Measurements from ENCODE around the gene DTNB.
"Not testable (repeated sequence)": the region's sequence is repeated elsewhere in the genome, so short reads cannot be mapped to it uniquely, and the experiment has no call there.

The DTNB gene

GRCh38 chr2:25673300-25674076 is at the start of gene DTNB:
TSS of gene DTNB (minus strand) at chr2:25673577. CDS start at chr2:25652660, 20,917 bp downstream.
- Mint-ChIP-seq H3K36me3 (ENCODE audit: low read depth) (no peaks in the 10 kb centered on the region), H3K27ac (peak within 1 kb of the TSS; percentile 85), H3K27me3 (peaks cover 3% of the 10 kb centered on the region), H3K9me3 (no peaks in the 10 kb centered on the region), H3K4me1 (ENCODE audit: low read depth) (peaks cover 31% of the 10 kb centered on the region), H3K4me3 (peak within 1 kb of the TSS; percentile 80)
- DNase-seq: peak; percentile 85

- Mint-ChIP-seq H3K4me3 (no peak overlapping the region), H3K9me3 (no peaks in the 10 kb centered on the region), H3K27me3 (peaks cover 2% of the 10 kb centered on the region), H3K27ac (no peak overlapping the region), H3K4me1 (ENCODE audit: low read depth) (peaks cover 12% of the 10 kb centered on the region), H3K36me3 (ENCODE audit: low read depth) (no peaks in the 10 kb centered on the region)
- DNase-seq: no peak
Observed at GRCh38 chr2:25722224-25722623, 48.8 kb upstream of the DTNB start.

GRCh38 chr2:25720575-25720974 is 47.2 kb upstream of the DTNB start:
- H3K27ac Mint-ChIP-seq: no peak overlapping the region
- H3K9me3 Mint-ChIP-seq: no peaks in the 10 kb centered on the region
- DNase-seq: no peak
- peaks cover 2% of the 10 kb centered on the region for H3K27me3 Mint-ChIP-seq
- H3K4me3 Mint-ChIP-seq: no peak overlapping the region
- peaks cover 5% of the 10 kb centered on the region for H3K4me1 Mint-ChIP-seq (ENCODE audit: low read depth)
- H3K36me3 Mint-ChIP-seq (ENCODE audit: low read depth): no peaks in the 10 kb centered on the region

DNA sequence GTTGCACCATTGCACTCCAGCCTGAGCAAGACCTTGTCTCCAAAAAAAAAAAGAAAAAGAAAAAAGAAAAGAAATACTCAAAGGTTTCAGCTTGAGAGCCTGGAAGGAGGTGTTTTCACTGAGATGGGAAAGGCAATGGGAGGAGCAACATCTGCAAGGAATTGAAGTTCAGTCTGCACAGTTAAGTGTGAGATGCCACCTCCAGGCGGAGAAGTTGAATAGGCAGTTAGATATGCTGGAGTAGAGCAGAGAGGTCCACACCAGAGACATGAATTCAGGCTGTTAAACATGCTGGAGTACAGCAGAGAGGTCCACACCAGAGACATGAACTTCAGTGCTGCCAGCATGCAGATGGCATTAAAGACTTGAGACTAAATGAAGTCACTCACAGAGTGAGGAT is 41.4 kb upstream of the DTNB start:
- Mint-ChIP-seq H3K27me3 (peaks cover 7% of the 10 kb centered on the region), H3K4me3 (no peak overlapping the region), H3K9me3 (no peaks in the 10 kb centered on the region), H3K27ac (no peak overlapping the region), H3K4me1 (ENCODE audit: low read depth) (peaks cover 23% of the 10 kb centered on the region), H3K36me3 (ENCODE audit: low read depth) (no peaks in the 10 kb centered on the region)
- DNase-seq: no peak

GRCh38 chr2:25712455-25712854 is 39.1 kb upstream of the DTNB start:
- H3K27ac Mint-ChIP-seq: no peak overlapping the region
- no peaks in the 10 kb centered on the region for H3K9me3 Mint-ChIP-seq
- DNase-seq: no peak
- H3K36me3 Mint-ChIP-seq (ENCODE audit: low read depth): no peaks in the 10 kb centered on the region
- no peak overlapping the region for H3K4me3 Mint-ChIP-seq
- H3K27me3 Mint-ChIP-seq: peaks cover 10% of the 10 kb centered on the region
- peaks cover 17% of the 10 kb centered on the region for H3K4me1 Mint-ChIP-seq (ENCODE audit: low read depth)

DNA sequence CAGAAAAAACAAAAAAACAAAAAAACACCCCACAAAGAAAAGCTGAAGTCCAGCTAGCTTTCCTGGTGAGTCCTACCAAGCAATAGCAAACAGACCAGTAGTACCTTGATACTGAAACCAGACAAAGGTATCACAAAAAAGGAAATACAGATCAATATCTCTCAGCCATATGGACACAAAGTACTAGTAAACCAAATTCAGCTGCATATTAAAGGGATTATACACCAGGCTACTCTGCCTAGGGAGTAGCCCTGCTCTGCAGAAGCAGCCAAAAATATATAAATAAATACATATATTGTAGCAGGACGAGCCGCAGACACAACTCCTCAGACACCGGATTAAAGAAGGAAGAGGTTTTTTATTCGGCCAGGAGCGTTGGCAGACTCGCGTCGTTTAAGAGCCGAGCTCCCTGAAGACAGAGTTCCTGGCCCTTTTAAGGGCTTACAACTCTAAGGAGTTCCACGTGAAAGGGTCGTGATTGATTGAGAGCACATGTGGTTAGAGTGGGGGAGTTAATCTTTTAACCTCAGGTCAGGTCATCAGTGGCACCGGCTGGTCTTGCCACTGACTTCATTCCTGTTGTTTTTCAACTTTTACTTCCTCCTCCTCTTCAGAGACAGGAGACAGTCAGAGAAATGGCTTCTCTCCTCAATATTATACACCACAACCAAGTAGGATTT is 38.4 kb upstream of the DTNB start:
- H3K4me1 Mint-ChIP-seq (ENCODE audit: low read depth): peaks cover 17% of the 10 kb centered on the region
- H3K4me3 Mint-ChIP-seq: peak overlapping the region; percentile 48
- H3K27me3 Mint-ChIP-seq: peaks cover 10% of the 10 kb centered on the region
- no peak for DNase-seq
- H3K9me3 Mint-ChIP-seq: no peaks in the 10 kb centered on the region
- H3K36me3 Mint-ChIP-seq (ENCODE audit: low read depth): no peaks in the 10 kb centered on the region
- H3K27ac Mint-ChIP-seq: no peak overlapping the region

GRCh38 chr2:25710750-25711149 is 37.4 kb upstream of the DTNB start:
- H3K4me3 Mint-ChIP-seq: no peak overlapping the region
- no peak for DNase-seq
- H3K27me3 Mint-ChIP-seq: peaks cover 10% of the 10 kb centered on the region
- H3K4me1 Mint-ChIP-seq (ENCODE audit: low read depth): peaks cover 17% of the 10 kb centered on the region
- no peak overlapping the region for H3K27ac Mint-ChIP-seq
- H3K36me3 Mint-ChIP-seq (ENCODE audit: low read depth): no peaks in the 10 kb centered on the region
- H3K9me3 Mint-ChIP-seq: no peaks in the 10 kb centered on the region

GRCh38 chr2:25709349-25709748 is 36.0 kb upstream of the DTNB start:
- Mint-ChIP-seq H3K36me3 (ENCODE audit: low read depth) (no peaks in the 10 kb centered on the region), H3K27me3 (peaks cover 10% of the 10 kb centered on the region), H3K4me3 (no peak overlapping the region), H3K9me3 (no peaks in the 10 kb centered on the region), H3K27ac (no peak overlapping the region), H3K4me1 (ENCODE audit: low read depth) (peaks cover 17% of the 10 kb centered on the region)
- no peak for DNase-seq

DNA sequence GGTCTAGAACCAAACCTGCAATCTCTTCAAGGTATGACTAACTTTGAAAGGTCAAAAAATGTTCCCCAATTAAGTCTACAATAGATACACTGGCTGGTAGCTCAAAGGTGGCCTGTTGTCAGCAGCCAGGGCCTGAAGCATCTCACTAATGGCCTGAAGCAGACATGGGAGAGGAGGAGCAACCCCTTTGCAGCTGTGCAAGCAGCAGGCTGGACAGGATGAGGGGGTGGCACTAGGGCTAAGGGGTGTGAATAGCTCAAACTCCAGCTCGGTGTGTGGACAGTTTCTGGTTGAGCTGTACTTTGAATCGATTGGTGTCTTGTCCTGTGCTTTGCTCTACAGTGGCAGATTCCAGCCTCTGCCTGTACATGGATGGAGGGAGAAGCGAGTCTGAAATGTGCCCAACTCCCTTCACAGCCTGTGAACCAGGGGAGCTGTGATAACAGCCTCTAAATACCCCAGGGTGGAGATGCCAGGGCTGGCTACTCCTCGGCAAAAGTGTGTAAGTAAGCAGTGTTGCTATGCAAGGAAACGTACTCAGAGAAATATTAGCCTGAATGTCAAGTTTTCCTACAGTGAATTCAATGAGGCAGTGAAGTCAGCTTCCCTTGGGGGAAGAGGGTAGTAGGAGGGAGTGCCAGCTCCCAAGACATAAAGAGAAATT is 34.7 kb upstream of the DTNB start:
- Mint-ChIP-seq H3K9me3 (no peaks in the 10 kb centered on the region), H3K4me1 (ENCODE audit: low read depth) (peaks cover 17% of the 10 kb centered on the region)

DNA sequence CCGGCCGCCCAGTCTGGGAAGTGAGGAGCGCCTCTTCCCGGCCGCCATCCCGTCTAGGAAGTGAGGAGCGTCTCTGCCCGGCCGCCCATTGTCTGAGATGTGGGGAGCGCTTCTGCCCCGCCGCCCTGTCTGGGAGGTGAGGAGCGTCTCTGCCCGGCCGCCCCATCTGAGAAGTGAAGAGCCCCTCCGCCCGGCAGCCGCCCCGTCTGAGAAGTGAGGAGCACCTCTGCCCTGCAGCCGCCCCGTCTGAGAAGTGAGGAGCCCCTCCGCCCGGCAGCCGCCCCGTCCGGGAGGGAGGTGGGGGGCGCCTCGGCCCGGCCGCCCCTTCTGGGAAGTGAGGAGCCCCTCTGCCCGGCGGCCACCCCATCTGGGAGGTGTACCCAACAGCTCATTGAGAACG is 32.2 kb upstream of the DTNB start:
- not testable (repeated sequence) for H3K36me3 Mint-ChIP-seq (ENCODE audit: low read depth); H3K9me3 Mint-ChIP-seq; H3K27ac Mint-ChIP-seq; H3K4me3 Mint-ChIP-seq; H3K27me3 Mint-ChIP-seq; H3K4me1 Mint-ChIP-seq (ENCODE audit: low read depth); DNase-seq

More for the DNA sequence above, 34.7 kb upstream of the DTNB start:
- Mint-ChIP-seq H3K4me3 (no peak overlapping the region), H3K27me3 (peaks cover 10% of the 10 kb centered on the region), H3K36me3 (ENCODE audit: low read depth) (no peaks in the 10 kb centered on the region), H3K27ac (no peak overlapping the region)
- no peak for DNase-seq

- H3K27me3 Mint-ChIP-seq: no peaks in the 10 kb centered on the region
- no peak for DNase-seq
- H3K36me3 Mint-ChIP-seq (ENCODE audit: low read depth): no peaks in the 10 kb centered on the region
- H3K4me3 Mint-ChIP-seq: no peak overlapping the region
- H3K27ac Mint-ChIP-seq: no peak overlapping the region
- no peaks in the 10 kb centered on the region for H3K9me3 Mint-ChIP-seq
- H3K4me1 Mint-ChIP-seq (ENCODE audit: low read depth): peaks cover 4% of the 10 kb centered on the region
Observed at GRCh38 chr2:25701801-25702200, 28.4 kb upstream of the DTNB start.

DNA sequence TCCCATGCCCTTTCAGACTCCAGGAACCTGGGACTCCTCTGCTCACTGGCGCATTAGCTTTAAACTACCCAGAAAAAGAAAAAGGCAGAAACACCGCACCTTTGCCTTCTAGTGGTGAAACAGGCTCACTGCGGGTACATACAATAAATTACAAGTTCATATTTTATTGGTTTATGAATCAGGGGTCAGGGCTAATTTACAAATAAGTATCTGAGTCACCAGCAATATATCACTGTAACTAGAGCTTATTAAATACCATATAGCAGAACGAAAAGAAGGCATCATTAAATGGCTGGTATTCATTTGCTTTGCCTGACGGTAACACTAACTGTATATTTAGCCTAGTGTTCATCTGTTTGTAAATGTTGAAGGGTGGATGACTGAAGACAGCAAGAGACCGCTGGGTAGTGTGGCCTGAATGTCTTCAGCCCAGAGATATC is 26.9 kb upstream of the DTNB start:
- H3K9me3 Mint-ChIP-seq: no peaks in the 10 kb centered on the region
- no peak overlapping the region for H3K4me3 Mint-ChIP-seq
- H3K27me3 Mint-ChIP-seq: no peaks in the 10 kb centered on the region
- DNase-seq: peak; percentile 33
- H3K27ac Mint-ChIP-seq: no peak overlapping the region
- H3K4me1 Mint-ChIP-seq (ENCODE audit: low read depth): peaks cover 4% of the 10 kb centered on the region
- no peaks in the 10 kb centered on the region for H3K36me3 Mint-ChIP-seq (ENCODE audit: low read depth)

- H3K36me3 Mint-ChIP-seq (ENCODE audit: low read depth): no peaks in the 10 kb centered on the region
- H3K4me1 Mint-ChIP-seq (ENCODE audit: low read depth): peaks cover 4% of the 10 kb centered on the region
- H3K9me3 Mint-ChIP-seq: no peaks in the 10 kb centered on the region
- DNase-seq: no peak
- no peaks in the 10 kb centered on the region for H3K27me3 Mint-ChIP-seq
- no peak overlapping the region for H3K4me3 Mint-ChIP-seq
- H3K27ac Mint-ChIP-seq: no peak overlapping the region
Observed at GRCh38 chr2:25699216-25699615, 25.8 kb upstream of the DTNB start.

DNA sequence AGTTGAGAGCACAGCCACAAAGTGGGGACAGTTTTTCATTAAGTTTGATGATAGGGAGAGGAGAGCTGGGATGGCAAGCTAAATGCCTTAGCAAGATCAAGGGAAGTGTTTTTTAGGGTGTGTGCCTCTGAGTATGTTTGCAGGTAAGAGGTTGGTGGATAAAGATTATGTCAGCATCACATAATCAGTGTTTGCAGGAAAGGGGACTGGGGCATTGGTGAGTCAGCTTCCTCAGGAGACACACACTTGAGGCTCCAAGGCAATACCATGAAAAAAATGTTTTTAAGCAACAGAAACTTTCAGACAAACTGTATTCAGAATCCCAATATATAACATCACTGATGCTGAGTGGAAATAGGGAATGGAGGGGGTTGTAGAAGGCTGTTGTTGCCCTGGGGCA is 25.4 kb upstream of the DTNB start:
- Mint-ChIP-seq H3K9me3 (no peaks in the 10 kb centered on the region), H3K4me1 (ENCODE audit: low read depth) (peaks cover 4% of the 10 kb centered on the region), H3K27ac (no peak overlapping the region), H3K27me3 (no peaks in the 10 kb centered on the region), H3K4me3 (no peak overlapping the region), H3K36me3 (ENCODE audit: low read depth) (no peaks in the 10 kb centered on the region)
- DNase-seq: no peak
